Esophagus muscularis mucosa (tissue), 4 donors: ENCODE data around the gene PCDHGC5. TPM values are rescaled to one million over a fixed set of nuclear protein-coding genes. Genes with fewer than 3 reads are reported as not detected.
A peak's percentile ranks its signal among the peaks of the same experiment; 100 is the strongest.

ENCODE experiments used
- DNase-seq: peaks from one replicate; pipeline ENCODE4 v3.0.0-alpha.2; 2017; ENCODE audit errors: extremely low spot score
- H3K27ac ChIP-seq, 4 donors: fragments of 200-600 bp; sonication (generic); replicated peaks in 1 of 4; 1 replicate in 3 of 4; 2 replicates in 1 of 4; pipeline ENCODE4 v1.5.1; 2016 to 2019; ENCODE audit warnings: mild to moderate bottlenecking in 1 of 4
- H3K27me3 ChIP-seq, 4 donors: fragments of 200-600 bp; sonication (generic); one replicate each; pipeline versions ENCODE4 v1.5.1 to v1.6.0; 2016 to 2019
- H3K36me3 ChIP-seq, 4 donors: fragments of 200-600 bp; sonication (generic); one replicate each; pipeline ENCODE4 v1.5.1; 2016 to 2019
- H3K4me1 ChIP-seq, 4 donors: fragments of 200-600 bp; sonication (generic); one replicate each; pipeline ENCODE4 v1.5.1; 2016 to 2019
- H3K4me3 ChIP-seq, 4 donors: fragments of 200-600 bp; sonication (generic); 1 replicate in 2 of 4; 2 replicates in 2 of 4; pipeline ENCODE4 v1.5.1; 2016 to 2019; ENCODE audit warnings: mild to moderate bottlenecking in 4 of 4, moderate library complexity in 1 of 4
- H3K9me3 ChIP-seq, 4 donors: fragments of 200-600 bp; sonication (generic); 1 replicate in 3 of 4; 2 replicates in 1 of 4; pipeline ENCODE4 v1.5.1; 2016 to 2019
- EP300 ChIP-seq: sonication (generic); formaldehyde crosslinking; IDR thresholded peaks from one replicate; pipeline ENCODE4 v1.6.1; 2017; ENCODE audit warnings: antibody characterized with exemption
- POLR2A ChIP-seq: fragments of 450-650 bp; IDR thresholded peaks from one replicate; pipeline ENCODE4 v1.6.1; 2017; ENCODE audit warnings: antibody characterized with exemption, moderate library complexity, mild to moderate bottlenecking, low read depth
- POLR2AphosphoS5 ChIP-seq, 2 donors: sonication (generic); formaldehyde crosslinking; IDR thresholded peaks; one replicate each; pipeline ENCODE4 v1.6.1; 2017; ENCODE audit warnings: antibody characterized with exemption in 2 of 2
- WGBS: methylation state at CpG from one replicate; pipeline ENCODE4 v1.1.5; 2018; 5-methylcytosine and 5-hydroxymethylcytosine counted together
- intact Hi-C: fragments of 100-400 bp; cut with DNase I; formaldehyde crosslinking; loops from one replicate; pipeline ENCODE4 v1.15.1; 2023
- total RNA-seq, 4 donors: library from RNA; depleted of rRNA; stranded (reverse); fragments of >200 nt; gene quantifications; one replicate each; pipeline versions ENCODE4 v1.1.0 to v1.2.1, GENCODE V29; 2016
- TF ChIP-seq, protein P1 (sequence below), 3 experiments: fragments of 200-600 bp in 2 of 3; fragments of 450-650 bp in 1 of 3; sonication (generic) in 2 of 3; IDR thresholded peaks; one replicate each; pipeline ENCODE4 v1.5.1; 2017 to 2019; ENCODE audit warnings: antibody characterized with exemption in 3 of 3, mild to moderate bottlenecking in 2 of 3, moderate library complexity in 1 of 3

The PCDHGC5 gene
- total RNA-seq, 4 donors from 2014 or later = 0.71 to 3.7 (median 1.4) TPM

DNA sequence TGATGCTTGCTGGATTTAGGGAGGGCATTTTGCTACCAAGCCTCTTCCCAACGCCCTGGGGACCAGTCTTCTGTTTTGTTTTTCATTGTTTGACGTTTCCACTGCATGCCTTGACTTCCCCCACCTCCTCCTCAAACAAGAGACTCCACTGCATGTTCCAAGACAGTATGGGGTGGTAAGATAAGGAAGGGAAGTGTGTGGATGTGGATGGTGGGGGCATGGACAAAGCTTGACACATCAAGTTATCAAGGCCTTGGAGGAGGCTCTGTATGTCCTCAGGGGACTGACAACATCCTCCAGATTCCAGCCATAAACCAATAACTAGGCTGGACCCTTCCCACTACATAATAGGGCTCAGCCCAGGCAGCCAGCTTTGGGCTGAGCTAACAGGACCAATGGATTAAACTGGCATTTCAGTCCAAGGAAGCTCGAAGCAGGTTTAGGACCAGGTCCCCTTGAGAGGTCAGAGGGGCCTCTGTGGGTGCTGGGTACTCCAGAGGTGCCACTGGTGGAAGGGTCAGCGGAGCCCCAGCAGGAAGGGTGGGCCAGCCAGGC, 23.0 kb downstream of the PCDHGC5 start:
- H3K4me1 ChIP-seq = peaks cover 74 to 86% (median 79%) of the 10 kb centered on the region in 4 donors
- peaks cover 0 to 47% (median 28%) of the 10 kb centered on the region in 4 donors for H3K36me3 ChIP-seq
- TF ChIP-seq, protein P1, sequence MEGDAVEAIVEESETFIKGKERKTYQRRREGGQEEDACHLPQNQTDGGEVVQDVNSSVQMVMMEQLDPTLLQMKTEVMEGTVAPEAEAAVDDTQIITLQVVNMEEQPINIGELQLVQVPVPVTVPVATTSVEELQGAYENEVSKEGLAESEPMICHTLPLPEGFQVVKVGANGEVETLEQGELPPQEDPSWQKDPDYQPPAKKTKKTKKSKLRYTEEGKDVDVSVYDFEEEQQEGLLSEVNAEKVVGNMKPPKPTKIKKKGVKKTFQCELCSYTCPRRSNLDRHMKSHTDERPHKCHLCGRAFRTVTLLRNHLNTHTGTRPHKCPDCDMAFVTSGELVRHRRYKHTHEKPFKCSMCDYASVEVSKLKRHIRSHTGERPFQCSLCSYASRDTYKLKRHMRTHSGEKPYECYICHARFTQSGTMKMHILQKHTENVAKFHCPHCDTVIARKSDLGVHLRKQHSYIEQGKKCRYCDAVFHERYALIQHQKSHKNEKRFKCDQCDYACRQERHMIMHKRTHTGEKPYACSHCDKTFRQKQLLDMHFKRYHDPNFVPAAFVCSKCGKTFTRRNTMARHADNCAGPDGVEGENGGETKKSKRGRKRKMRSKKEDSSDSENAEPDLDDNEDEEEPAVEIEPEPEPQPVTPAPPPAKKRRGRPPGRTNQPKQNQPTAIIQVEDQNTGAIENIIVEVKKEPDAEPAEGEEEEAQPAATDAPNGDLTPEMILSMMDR (IDR thresholded peaks at IDR 0.05) = no peak
- TF ChIP-seq POLR2A (no peak), POLR2AphosphoS5 (IDR thresholded peaks at IDR 0.05) (no peak), EP300 (no peak)
- H3K27ac ChIP-seq = peak overlapping the region; percentile 91 to 97 (median 94)
- peak overlapping the region in 3 of 4 donors; percentile 65 to 66 (median 66) for H3K4me3 ChIP-seq
- no peaks in the 10 kb centered on the region for H3K27me3 ChIP-seq
- H3K9me3 ChIP-seq = no peaks in the 10 kb centered on the region
- no peak for DNase-seq
- 50% methylated on average over 3 of the region's 4 CpGs for WGBS
- intact Hi-C loops = no loop called here

DNA sequence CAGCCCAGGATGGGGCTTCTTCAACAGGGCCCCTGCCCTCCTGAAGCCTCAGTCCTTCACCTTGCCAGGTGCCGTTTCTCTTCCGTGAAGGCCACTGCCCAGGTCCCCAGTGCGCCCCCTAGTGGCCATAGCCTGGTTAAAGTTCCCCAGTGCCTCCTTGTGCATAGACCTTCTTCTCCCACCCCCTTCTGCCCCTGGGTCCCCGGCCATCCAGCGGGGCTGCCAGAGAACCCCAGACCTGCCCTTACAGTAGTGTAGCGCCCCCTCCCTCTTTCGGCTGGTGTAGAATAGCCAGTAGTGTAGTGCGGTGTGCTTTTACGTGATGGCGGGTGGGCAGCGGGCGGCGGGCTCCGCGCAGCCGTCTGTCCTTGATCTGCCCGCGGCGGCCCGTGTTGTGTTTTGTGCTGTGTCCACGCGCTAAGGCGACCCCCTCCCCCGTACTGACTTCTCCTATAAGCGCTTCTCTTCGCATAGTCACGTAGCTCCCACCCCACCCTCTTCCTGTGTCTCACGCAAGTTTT, 23.6 kb downstream of the PCDHGC5 start:
- H3K27ac ChIP-seq = peak overlapping the region; percentile 91 to 97 (median 94)
- intact Hi-C loops = no loop called here
- 13% methylated on average over 28 of the region's 28 CpGs for WGBS
- no peaks in the 10 kb centered on the region for H3K9me3 ChIP-seq
- H3K4me1 ChIP-seq = peaks cover 68 to 80% (median 73%) of the 10 kb centered on the region in 4 donors
- DNase-seq = no peak
- no peak for TF ChIP-seq POLR2A
- TF ChIP-seq POLR2AphosphoS5 (IDR thresholded peaks at IDR 0.05) = peak in 1 of 2 donors; percentile 51
- TF ChIP-seq, protein P1 (IDR thresholded peaks at IDR 0.05) = peak; percentile 80 to 86 (median 82)
- no peaks in the 10 kb centered on the region for H3K27me3 ChIP-seq
- H3K36me3 ChIP-seq = peaks cover 0 to 51% (median 29%) of the 10 kb centered on the region in 4 donors
- peak overlapping the region; percentile 65 to 71 (median 66) for H3K4me3 ChIP-seq

DNA sequence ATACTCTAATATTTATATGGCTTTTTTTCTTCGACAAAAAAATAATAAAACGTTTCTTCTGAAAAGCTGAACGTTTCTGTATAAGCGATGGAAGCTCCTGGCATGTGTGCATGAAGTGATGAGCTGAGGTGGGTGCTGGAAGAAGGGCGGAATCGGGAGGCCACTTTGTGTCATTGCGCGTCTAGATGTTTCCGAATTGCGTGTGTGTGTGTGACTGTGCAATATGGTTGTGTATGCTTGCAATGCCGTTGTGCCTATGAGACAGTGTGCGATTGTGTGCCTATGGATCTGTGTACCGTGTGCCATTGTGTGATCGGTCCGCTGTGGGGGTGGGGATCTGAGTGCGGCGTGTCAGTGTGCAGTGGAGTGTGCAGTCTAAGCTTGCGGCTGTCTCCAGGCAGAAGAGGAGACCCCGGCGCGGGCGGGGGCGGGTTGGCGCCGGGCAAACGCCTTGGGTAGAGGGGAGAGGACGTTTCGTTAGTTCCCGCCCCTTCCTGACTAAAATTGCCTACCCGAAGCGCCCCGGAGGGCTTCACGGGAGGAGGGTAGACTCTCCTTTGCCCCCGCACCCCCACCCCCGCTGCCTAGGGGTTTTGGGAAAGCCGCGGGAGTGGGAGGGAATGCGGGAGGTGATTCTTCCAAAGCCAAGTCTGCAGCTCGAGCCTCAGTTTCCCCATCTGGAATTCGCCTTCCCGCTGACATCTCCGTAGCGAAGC, 24.2 kb downstream of the PCDHGC5 start:
- DNase-seq = no peak
- intact Hi-C loops = no loop called here
- Histone ChIP-seq H3K27ac (peak overlapping the region; percentile 91 to 97 (median 94)), H3K36me3 (peaks cover 0 to 56% (median 32%) of the 10 kb centered on the region in 4 donors), H3K4me1 (peaks cover 62 to 74% (median 67%) of the 10 kb centered on the region in 4 donors), H3K4me3 (peak overlapping the region; percentile 65 to 71 (median 66)), H3K9me3 (no peaks in the 10 kb centered on the region), H3K27me3 (no peaks in the 10 kb centered on the region)
- 8% methylated on average over 23 of the region's 43 CpGs for WGBS
- TF ChIP-seq POLR2A = no peak
- no peak for TF ChIP-seq EP300
- TF ChIP-seq POLR2AphosphoS5 (IDR thresholded peaks at IDR 0.05) = no peak
- TF ChIP-seq, protein P1 (IDR thresholded peaks at IDR 0.05) = no peak

DNA sequence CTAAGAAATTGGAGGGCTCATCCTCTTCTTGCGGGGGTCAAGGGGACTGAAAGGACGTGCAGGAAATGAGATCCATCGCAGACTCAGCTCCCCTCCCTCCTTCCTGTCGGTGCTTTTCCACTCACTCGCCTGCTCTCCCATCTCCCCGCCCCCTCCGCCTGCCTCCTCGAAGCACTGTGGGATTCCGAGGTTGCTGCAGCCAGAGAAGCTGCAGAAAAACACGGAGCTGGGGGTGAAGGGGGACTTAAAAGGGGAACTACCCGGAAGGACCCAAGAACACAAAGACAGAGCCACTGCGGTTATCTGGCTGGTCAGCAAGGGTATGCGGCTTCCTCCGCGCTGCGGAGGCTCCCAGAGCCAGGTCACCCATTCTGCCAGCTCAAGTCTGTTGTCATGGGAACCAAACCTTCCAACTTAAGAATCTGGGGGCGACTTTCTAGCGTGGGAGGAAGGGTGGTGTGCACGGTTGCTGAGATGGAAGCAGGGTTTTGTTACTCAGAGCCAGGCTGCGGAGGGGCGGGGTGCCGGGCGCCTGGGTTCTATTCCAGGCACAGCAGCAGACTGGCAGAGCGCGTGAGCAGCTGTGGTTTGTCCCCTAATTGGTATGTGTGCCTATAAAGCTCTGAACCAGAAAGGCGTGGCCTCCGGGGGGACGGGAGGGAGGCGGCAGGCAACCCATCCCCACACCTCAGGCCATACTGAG, 24.9 kb downstream of the PCDHGC5 start:
- intact Hi-C loops = loop anchor here (2.0 kb wide), 1 partner anchor 37 kb away; no protein-coding TSS in a partner anchor
- no peaks in the 10 kb centered on the region for H3K27me3 ChIP-seq
- TF ChIP-seq POLR2AphosphoS5 (IDR thresholded peaks at IDR 0.05) (peak; percentile 67 to 69), EP300 (no peak)
- no peaks in the 10 kb centered on the region for H3K9me3 ChIP-seq
- no peak for DNase-seq
- H3K4me3 ChIP-seq = peak overlapping the region; percentile 65 to 71 (median 66)
- WGBS = 6% methylated on average over 18 of the region's 29 CpGs
- H3K27ac ChIP-seq = peak overlapping the region; percentile 91 to 97 (median 94)
- H3K36me3 ChIP-seq = peaks cover 0 to 61% (median 34%) of the 10 kb centered on the region in 4 donors
- H3K4me1 ChIP-seq = peaks cover 55 to 73% (median 61%) of the 10 kb centered on the region in 4 donors
